ENCODE results near the gene PHF1. TPM values are rescaled to one million over a fixed set of nuclear protein-coding genes. Genes with fewer than 3 reads are reported as not detected.

Gene PHF1
- total RNA-seq, 4 donors from 2014 or later: 75.3 to 109 (median 88.5) TPM

GRCh38 chr6:33438978-33439594, 28.3 kb downstream of the PHF1 start:
- H3K27me3 ChIP-seq: no peaks in the 10 kb centered on the region
- H3K27ac ChIP-seq: no peak overlapping the region
- no peak for TF ChIP-seq POLR2A (IDR thresholded peaks at IDR 0.05)
- TF ChIP-seq, protein P1, sequence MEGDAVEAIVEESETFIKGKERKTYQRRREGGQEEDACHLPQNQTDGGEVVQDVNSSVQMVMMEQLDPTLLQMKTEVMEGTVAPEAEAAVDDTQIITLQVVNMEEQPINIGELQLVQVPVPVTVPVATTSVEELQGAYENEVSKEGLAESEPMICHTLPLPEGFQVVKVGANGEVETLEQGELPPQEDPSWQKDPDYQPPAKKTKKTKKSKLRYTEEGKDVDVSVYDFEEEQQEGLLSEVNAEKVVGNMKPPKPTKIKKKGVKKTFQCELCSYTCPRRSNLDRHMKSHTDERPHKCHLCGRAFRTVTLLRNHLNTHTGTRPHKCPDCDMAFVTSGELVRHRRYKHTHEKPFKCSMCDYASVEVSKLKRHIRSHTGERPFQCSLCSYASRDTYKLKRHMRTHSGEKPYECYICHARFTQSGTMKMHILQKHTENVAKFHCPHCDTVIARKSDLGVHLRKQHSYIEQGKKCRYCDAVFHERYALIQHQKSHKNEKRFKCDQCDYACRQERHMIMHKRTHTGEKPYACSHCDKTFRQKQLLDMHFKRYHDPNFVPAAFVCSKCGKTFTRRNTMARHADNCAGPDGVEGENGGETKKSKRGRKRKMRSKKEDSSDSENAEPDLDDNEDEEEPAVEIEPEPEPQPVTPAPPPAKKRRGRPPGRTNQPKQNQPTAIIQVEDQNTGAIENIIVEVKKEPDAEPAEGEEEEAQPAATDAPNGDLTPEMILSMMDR (IDR thresholded peaks at IDR 0.05): no peak
- peaks cover 24 to 29% of the 10 kb centered on the region in 2 donors for H3K36me3 ChIP-seq
- DNase-seq: no peak
- whole genome bisulfite sequencing, 2 donors: 94 to 96% methylated on average over 3 of the region's 3 CpGs
- H3K4me1 ChIP-seq: no peaks in the 10 kb centered on the region
- H3K9me3 ChIP-seq: no peaks in the 10 kb centered on the region
- no peak overlapping the region for H3K4me3 ChIP-seq (replicated peaks in 1 of 3)
- intact Hi-C loops (cut with DNase I): no loop called here

GRCh38 chr6:33439956-33440648, 29.3 kb downstream of the PHF1 start:
- no peak for DNase-seq
- intact Hi-C loops (cut with DNase I): no loop called here
- H3K4me3 ChIP-seq (replicated peaks in 1 of 3): no peak overlapping the region
- H3K27me3 ChIP-seq: no peaks in the 10 kb centered on the region
- H3K4me1 ChIP-seq: no peaks in the 10 kb centered on the region
- H3K9me3 ChIP-seq: no peaks in the 10 kb centered on the region
- 79 to 80% methylated on average over 9 of the region's 9 CpGs for WGBS, 2 donors
- H3K36me3 ChIP-seq: peaks cover 22 to 29% of the 10 kb centered on the region in 2 donors
- H3K27ac ChIP-seq: no peak overlapping the region
- TF ChIP-seq, protein P1 (IDR thresholded peaks at IDR 0.05): no peak
- no peak for TF ChIP-seq POLR2A (IDR thresholded peaks at IDR 0.05)

DNA sequence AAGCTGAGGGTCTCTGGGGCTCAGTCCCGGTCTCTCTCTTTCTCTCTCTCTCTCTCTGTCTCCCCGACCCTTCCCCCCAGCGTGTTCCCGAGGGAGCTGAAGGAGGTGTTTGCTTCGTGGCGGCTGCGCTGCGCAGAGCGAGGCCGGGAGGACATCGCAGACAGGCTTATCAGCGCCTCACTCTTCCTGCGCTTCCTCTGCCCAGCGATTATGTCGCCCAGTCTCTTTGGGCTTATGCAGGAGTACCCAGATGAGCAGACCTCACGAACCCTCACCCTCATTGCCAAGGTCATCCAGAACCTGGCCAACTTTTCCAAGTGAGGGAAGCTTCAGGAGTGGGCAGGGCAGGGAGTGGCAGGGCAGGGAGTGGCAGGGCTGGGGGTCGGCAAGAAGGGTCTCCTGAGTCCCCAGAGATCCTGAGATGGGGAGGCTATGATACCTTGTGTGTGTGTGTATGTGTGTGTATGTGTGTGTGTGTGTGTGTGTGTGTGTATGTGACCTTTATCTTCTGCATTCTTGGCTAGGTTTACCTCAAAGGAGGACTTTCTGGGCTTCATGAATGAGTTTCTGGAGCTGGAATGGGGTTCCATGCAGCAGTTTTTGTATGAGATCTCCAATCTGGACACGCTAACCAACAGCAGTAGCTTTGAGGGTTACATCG, 30.0 kb downstream of the PHF1 start:
- Histone ChIP-seq H3K4me3 (replicated peaks in 1 of 3) (no peak overlapping the region), H3K27me3 (no peaks in the 10 kb centered on the region), H3K4me1 (no peaks in the 10 kb centered on the region), H3K27ac (no peak overlapping the region), H3K36me3 (peaks cover 17 to 23% of the 10 kb centered on the region in 2 donors), H3K9me3 (no peaks in the 10 kb centered on the region)
- intact Hi-C loops (cut with DNase I): no loop called here
- 84 to 85% methylated on average over 19 of the region's 19 CpGs for WGBS, 2 donors
- TF ChIP-seq, protein P1 (IDR thresholded peaks at IDR 0.05): no peak
- TF ChIP-seq POLR2A (IDR thresholded peaks at IDR 0.05): no peak
- no peak for DNase-seq

DNA sequence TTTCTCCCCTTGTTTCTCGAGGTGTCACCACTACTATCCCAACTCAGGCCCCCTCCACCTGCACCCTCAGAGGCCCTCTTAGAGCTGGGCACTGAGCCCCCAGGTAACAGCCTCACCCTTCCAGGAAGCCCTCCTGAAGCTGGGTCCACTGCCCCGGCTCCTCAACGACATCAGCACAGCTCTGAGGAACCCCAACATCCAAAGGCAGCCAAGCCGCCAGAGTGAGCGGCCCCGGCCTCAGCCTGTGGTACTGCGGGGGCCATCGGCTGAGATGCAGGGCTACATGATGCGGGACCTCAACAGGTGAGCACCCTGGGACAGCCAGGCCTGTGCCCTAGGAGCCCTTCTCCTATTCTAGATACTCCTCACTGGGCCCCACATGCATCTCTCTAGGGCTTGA, 30.6 kb downstream of the PHF1 start:
- 92 to 98% methylated on average over 5 to 9 of the region's 9 CpGs for WGBS, 2 donors
- no peak for DNase-seq
- intact Hi-C loops (cut with DNase I): no loop called here

More for the DNA sequence above, 30.6 kb downstream of the PHF1 start:
- H3K4me3 ChIP-seq (replicated peaks in 1 of 3): no peak overlapping the region
- H3K36me3 ChIP-seq: peaks cover 17 to 23% of the 10 kb centered on the region in 2 donors
- H3K27ac ChIP-seq: no peak overlapping the region
- TF ChIP-seq, protein P1 (IDR thresholded peaks at IDR 0.05): no peak
- TF ChIP-seq POLR2A (IDR thresholded peaks at IDR 0.05): no peak
- H3K27me3 ChIP-seq: no peaks in the 10 kb centered on the region
- no peaks in the 10 kb centered on the region for H3K4me1 ChIP-seq
- no peaks in the 10 kb centered on the region for H3K9me3 ChIP-seq
